ENCODE measurements around the gene ZNF529.

DNA sequence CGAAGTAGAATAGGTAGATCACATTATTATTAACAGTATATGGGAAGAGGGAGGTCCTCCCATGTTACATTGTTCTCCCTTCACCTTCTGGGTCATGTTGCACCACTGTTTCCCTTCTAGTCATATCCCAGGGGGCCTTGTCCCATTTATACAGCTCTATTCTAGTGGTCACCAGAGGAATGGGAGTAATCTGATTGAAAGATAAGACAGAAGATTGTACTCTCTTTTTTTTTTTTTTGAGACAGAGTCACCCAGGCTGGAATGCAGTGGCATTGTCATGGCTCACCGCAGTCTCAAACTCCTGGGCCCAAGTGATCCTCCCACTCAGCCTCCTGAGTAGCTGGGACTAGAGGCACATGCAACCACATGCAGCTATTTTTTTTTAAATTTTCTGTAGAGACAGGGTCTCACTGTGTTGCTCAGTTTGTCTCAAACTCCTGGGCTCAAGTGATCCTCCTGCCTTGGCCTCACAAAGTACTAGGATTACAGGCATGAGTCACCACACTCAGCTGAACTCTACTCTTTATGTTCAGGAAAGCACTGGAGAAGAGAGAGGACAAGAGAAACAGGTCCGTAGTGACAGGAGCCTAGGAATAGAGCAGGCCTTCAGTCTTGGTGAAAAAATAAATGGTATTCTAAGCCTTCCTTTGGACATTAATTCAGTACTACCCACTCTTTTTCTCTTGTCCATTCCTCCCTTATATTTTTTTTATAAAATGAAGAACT, 4.3 kb upstream of the ZNF529 start:
- TF ChIP-seq, protein P1, sequence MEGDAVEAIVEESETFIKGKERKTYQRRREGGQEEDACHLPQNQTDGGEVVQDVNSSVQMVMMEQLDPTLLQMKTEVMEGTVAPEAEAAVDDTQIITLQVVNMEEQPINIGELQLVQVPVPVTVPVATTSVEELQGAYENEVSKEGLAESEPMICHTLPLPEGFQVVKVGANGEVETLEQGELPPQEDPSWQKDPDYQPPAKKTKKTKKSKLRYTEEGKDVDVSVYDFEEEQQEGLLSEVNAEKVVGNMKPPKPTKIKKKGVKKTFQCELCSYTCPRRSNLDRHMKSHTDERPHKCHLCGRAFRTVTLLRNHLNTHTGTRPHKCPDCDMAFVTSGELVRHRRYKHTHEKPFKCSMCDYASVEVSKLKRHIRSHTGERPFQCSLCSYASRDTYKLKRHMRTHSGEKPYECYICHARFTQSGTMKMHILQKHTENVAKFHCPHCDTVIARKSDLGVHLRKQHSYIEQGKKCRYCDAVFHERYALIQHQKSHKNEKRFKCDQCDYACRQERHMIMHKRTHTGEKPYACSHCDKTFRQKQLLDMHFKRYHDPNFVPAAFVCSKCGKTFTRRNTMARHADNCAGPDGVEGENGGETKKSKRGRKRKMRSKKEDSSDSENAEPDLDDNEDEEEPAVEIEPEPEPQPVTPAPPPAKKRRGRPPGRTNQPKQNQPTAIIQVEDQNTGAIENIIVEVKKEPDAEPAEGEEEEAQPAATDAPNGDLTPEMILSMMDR (IDR thresholded peaks at IDR 0.05), result no peak
- no peak for TF ChIP-seq POLR2AphosphoS5 (IDR thresholded peaks at IDR 0.05)
